GM12878 (cell line): ENCODE results near the gene DDX10. TPM values are rescaled to one million over a fixed set of nuclear protein-coding genes. Genes with fewer than 3 reads are reported as not detected.
A peak's percentile ranks its signal among the peaks of the same experiment; 100 is the strongest.

Experiments used
- ATAC-seq: fragments of 200-7000 bp; cut with Tn5 transposase; 3 replicates; pipeline ENCODE4 v1.9.1; 2020; ENCODE audit warnings: mild to moderate bottlenecking, moderate library complexity
- BruUV-seq: library from RNA; stranded (reverse); fragments of 400-500 nt; replicated peaks from 2 replicates; lab custom pipeline; 2021; lab: Mats Ljungman, UMichigan
- CTCF ChIA-PET: fragments of 300-600 bp; sonication (Branson Sonifier 250); formaldehyde crosslinking; extraction: SDS; loops from one replicate; lab custom pipeline; 2021; ENCODE audit warnings: inconsistent platforms; lab: Yijun Ruan, JAX
- POLR2A ChIA-PET: fragments of 350-600 bp; formaldehyde crosslinking; extraction: SDS; loops from one replicate; lab custom pipeline; 2021; ENCODE audit warnings: inconsistent platforms; lab: Charles Lee
- RAD21 ChIA-PET: fragments of 300-600 bp; sonication (Branson Sonifier 250); formaldehyde crosslinking; loops from one replicate; lab custom pipeline; 2023; ENCODE audit warnings: antibody characterized with exemption; ENCODE audit not compliant: unreplicated experiment; lab: Charles Lee
- SMC1A ChIA-PET: fragments of 300-600 bp; sonication (Branson Sonifier 250); formaldehyde crosslinking; loops from one replicate; lab custom pipeline; 2023; ENCODE audit not compliant: unreplicated experiment, uncharacterized antibody; lab: Charles Lee
- DNase-seq: peaks from one replicate; pipeline ENCODE4 v3.0.0-alpha.2; 2011; ENCODE audit warnings: low read depth, low spot score
- FAIRE-seq: peaks from 3 replicates; lab custom pipeline; 2011; peaks lifted over from hg19 to GRCh38; lab: Jason Lieb, UNC
- H2AFZ ChIP-seq: 2 replicates; pipeline ENCODE4 v1.6.0; 2011; ENCODE audit warnings: low read depth, low read length, control low read depth; ENCODE audit not compliant: control insufficient read depth
- H3K27ac ChIP-seq: 2 replicates; pipeline ENCODE4 v1.5.1; 2011; ENCODE audit warnings: control low read depth; ENCODE audit not compliant: control insufficient read depth, insufficient read depth
- H3K27me3 ChIP-seq, 2 experiments: replicated peaks in 1 of 2; 2 replicates each; pipeline versions ENCODE4 v1.6.0 to v1.6.1; 2011; ENCODE audit warnings: low read length in 1 of 2; ENCODE audit not compliant: control insufficient read depth in 2 of 2, insufficient read depth in 2 of 2
- H3K36me3 ChIP-seq, 2 experiments: 2 replicates each; pipeline ENCODE4 v1.5.1; 2011; ENCODE audit warnings: low read length in 1 of 2; ENCODE audit not compliant: control insufficient read depth in 2 of 2, insufficient read depth in 2 of 2
- H3K4me1 ChIP-seq: 2 replicates; pipeline ENCODE4 v1.6.1; 2011; ENCODE audit warnings: mild to moderate bottlenecking, low read length, moderate library complexity, mixed read lengths; ENCODE audit not compliant: control insufficient read depth, insufficient read depth
- H3K4me2 ChIP-seq: 2 replicates; pipeline ENCODE4 v1.6.0; 2011; ENCODE audit warnings: control low read depth; ENCODE audit not compliant: control insufficient read depth, insufficient read depth
- H3K4me3 ChIP-seq: fragments of 200-600 bp; sonication (generic); 2 replicates; pipeline ENCODE4 v1.5.1; 2016
- H3K79me2 ChIP-seq: 2 replicates; pipeline ENCODE4 v1.6.0; 2011; ENCODE audit warnings: low read length; ENCODE audit not compliant: control insufficient read depth, insufficient read depth
- H3K9ac ChIP-seq: 2 replicates; pipeline ENCODE4 v1.8.0; 2011; ENCODE audit warnings: low read length, control low read depth, mixed read lengths; ENCODE audit not compliant: control insufficient read depth, insufficient read depth
- H3K9me3 ChIP-seq: replicated peaks from 3 replicates; pipeline ENCODE4 v1.5.1; 2011; ENCODE audit warnings: mild to moderate bottlenecking, low read length; ENCODE audit not compliant: control insufficient read depth, insufficient read depth
- H4K20me1 ChIP-seq: 2 replicates; pipeline ENCODE4 v1.6.0; 2011; ENCODE audit not compliant: control insufficient read depth, insufficient read depth
- CEBPB ChIP-seq, 2 experiments: fragments of 150-350 bp in 1 of 2; IDR thresholded peaks; 2 replicates each; pipeline ENCODE4 v1.6.1; 2012 to 2014; ENCODE audit warnings: low read depth in 2 of 2, low read length in 2 of 2, borderline replicate concordance in 1 of 2, inconsistent platforms in 1 of 2
- CREM ChIP-seq: IDR thresholded peaks from 2 replicates; pipeline ENCODE4 v1.6.1; 2014; ENCODE audit warnings: antibody characterized with exemption, low read depth
- MEF2B ChIP-seq: fragments of 450-650 bp; IDR thresholded peaks from 2 replicates; pipeline ENCODE4 v1.6.1; 2018; ENCODE audit warnings: mild to moderate bottlenecking, moderate library complexity; ENCODE audit not compliant: partially characterized antibody, poor library complexity, severe bottlenecking
- RAD21 ChIP-seq: IDR thresholded peaks from 2 replicates; pipeline ENCODE4 v1.6.1; 2011; ENCODE audit warnings: mild to moderate bottlenecking, low read depth, low read length, moderate library complexity; ENCODE audit not compliant: insufficient read depth
- RAD51 ChIP-seq: fragments of 450-650 bp; IDR thresholded peaks from 2 replicates; pipeline ENCODE4 v1.6.1; 2016; ENCODE audit warnings: moderate library complexity, mild to moderate bottlenecking, inconsistent platforms
- WGBS: methylation state at CpG from one replicate; pipeline ENCODE4 v1.1.6; 2016; ENCODE audit warnings: low lambda C conversion rate; ENCODE audit not compliant: insufficient replicate concordance, insufficient coverage; ENCODE audit errors: missing lambda C conversion rate; 5-methylcytosine and 5-hydroxymethylcytosine counted together
- in situ Hi-C: fragments of 300-500 bp; cut with MboI; formaldehyde crosslinking; loops from 9 replicates; pipeline ENCODE4 v1.14.3; 2018; ENCODE audit warnings: mixed read lengths
- intact Hi-C: fragments of 100-400 bp; cut with micrococcal nuclease; formaldehyde crosslinking; loops from one replicate; pipeline ENCODE4 v1.14.2; 2022; ENCODE audit not compliant: unreplicated experiment
- polyA plus RNA-seq, 11 experiments: library from polyadenylated mRNA; depleted of rRNA in 4 of 11; unstranded in 6 of 11; stranded (reverse) in 5 of 11; fragments of >200 nt; fragmentation: Nextera tagmentation in 4 of 11; fragmentation: Illumina TruSeq in 1 of 11; extraction: Ambion mirVana in 4 of 11; extraction: Trizol in 1 of 11; gene quantifications; 1 replicate in 1 of 11; 2 replicates in 10 of 11; pipeline versions ENCODE4 v1.2.1 to v1.2.3, GENCODE V29; 2011 to 2016; ENCODE audit warnings: inconsistent platforms in 2 of 11, missing spikeins in 2 of 11, low read depth in 1 of 11
- total RNA-seq, 4 experiments: library from RNA; depleted of rRNA in 3 of 4; stranded (reverse); fragments of >200 nt in 3 of 4; fragmentation: Illumina TruSeq in 1 of 4; extraction: Trizol in 1 of 4; gene quantifications; 2 replicates each; pipeline versions ENCODE4 v1.2.1 to v1.2.3, GENCODE V29; 2013 to 2021
- TF ChIP-seq, protein P1 (sequence below): IDR thresholded peaks from 2 replicates; pipeline ENCODE4 v1.6.1; 2012; ENCODE audit warnings: low read length, inconsistent platforms
- TF ChIP-seq, protein P2 (sequence below): fragments of 450-650 bp; IDR thresholded peaks from 2 replicates; pipeline ENCODE4 v1.6.1; 2017; ENCODE audit warnings: mild to moderate bottlenecking, low read depth, inconsistent platforms; ENCODE audit not compliant: poor library complexity, severe bottlenecking
- TF ChIP-seq, protein P3 (sequence below): IDR thresholded peaks from 2 replicates; pipeline ENCODE4 v1.6.1; 2011; ENCODE audit warnings: low read depth, low read length, improper control_type of control experiment, borderline replicate concordance

Gene DDX10
- total and polyA plus RNA-seq, 10 of the 15 experiments (the other 5 are each of a cell fraction or from before 2014, with no cell fraction given): 20.9 to 51.5 (median 31.9) TPM

DNA sequence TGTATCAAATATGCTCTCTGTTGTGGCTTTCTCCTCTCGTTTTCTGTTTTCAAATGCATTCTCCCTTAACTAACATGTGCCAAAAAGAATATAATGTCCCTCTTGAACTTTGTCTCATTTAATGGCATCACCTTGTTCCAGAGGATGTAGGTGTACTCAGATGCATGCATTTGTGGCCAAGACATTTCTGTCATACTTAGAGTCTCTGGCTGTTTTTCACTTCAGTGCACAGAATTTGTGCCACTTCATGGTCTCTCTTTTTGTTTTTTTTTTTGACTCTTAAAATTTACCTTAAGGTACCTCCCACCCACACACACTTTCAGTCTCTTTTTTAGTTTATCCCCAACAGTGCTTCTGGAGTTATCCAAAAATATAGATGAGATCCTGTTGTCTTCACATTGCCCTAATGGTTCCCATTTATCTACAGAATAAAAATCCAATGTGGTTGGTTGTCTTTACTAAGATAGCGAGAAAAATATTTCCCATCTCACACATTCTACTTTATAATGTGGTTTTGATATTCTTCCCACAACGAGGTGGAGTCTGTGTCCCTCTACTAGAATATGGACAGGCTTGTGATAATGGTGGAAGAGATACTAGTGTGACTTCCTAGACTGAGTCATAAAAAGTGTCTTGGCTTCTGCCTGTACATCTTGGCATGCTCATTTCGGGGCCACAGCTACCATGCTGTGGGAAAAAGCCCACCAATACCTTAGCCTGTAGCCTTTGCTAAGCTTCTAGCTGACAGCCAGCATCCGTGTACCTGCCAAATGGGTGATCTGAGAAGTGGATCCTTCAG is 125.8 kb downstream of the DDX10 start (continued):
- TF ChIP-seq, protein P1, sequence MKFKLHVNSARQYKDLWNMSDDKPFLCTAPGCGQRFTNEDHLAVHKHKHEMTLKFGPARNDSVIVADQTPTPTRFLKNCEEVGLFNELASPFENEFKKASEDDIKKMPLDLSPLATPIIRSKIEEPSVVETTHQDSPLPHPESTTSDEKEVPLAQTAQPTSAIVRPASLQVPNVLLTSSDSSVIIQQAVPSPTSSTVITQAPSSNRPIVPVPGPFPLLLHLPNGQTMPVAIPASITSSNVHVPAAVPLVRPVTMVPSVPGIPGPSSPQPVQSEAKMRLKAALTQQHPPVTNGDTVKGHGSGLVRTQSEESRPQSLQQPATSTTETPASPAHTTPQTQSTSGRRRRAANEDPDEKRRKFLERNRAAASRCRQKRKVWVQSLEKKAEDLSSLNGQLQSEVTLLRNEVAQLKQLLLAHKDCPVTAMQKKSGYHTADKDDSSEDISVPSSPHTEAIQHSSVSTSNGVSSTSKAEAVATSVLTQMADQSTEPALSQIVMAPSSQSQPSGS: peak; percentile 22; the same call in 1 of the 2 replicates
- TF ChIP-seq, protein P2, sequence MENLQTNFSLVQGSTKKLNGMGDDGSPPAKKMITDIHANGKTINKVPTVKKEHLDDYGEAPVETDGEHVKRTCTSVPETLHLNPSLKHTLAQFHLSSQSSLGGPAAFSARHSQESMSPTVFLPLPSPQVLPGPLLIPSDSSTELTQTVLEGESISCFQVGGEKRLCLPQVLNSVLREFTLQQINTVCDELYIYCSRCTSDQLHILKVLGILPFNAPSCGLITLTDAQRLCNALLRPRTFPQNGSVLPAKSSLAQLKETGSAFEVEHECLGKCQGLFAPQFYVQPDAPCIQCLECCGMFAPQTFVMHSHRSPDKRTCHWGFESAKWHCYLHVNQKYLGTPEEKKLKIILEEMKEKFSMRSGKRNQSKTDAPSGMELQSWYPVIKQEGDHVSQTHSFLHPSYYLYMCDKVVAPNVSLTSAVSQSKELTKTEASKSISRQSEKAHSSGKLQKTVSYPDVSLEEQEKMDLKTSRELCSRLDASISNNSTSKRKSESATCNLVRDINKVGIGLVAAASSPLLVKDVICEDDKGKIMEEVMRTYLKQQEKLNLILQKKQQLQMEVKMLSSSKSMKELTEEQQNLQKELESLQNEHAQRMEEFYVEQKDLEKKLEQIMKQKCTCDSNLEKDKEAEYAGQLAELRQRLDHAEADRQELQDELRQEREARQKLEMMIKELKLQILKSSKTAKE: no peak
- TF ChIP-seq RAD21 (0 out of 2 replicates have a peak, but pooled peaks have one; percentile 2), CEBPB (IDR thresholded peaks at IDR 0.05; ENCODE audit: borderline replicate concordance in 1 of 2, low read depth in 2 of 2, low read length in 2 of 2) (no peak)
- TF ChIP-seq, all 136 proteins: peak for 5

DNA sequence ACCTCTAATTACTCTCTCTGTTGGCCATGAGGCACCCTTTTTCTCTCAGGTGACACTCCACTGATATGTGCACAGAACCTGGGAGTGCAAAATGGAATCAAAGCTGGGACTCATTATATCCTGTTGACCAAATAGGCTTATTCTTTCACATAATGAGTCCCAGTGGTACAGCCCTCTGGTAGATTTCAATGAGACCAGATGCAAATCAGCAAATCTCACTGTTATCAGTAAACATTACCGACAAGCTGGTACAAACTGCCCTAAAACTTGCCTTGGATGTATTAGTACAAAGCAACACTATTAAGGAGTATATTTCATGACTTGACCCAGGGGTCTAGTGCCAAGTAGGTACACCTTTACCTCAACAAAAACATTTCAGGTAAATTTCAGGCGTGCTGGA is 128.3 kb downstream of the DDX10 start:
- 93% methylated on average over 2 of the region's 2 CpGs for WGBS
- Histone ChIP-seq H2AFZ (no peak overlapping the region), H3K27ac (no peak overlapping the region), H3K4me1 (peaks cover 4% of the 10 kb centered on the region; the same call in 1 of the 2 replicates), H3K4me2 (no peak overlapping the region), H3K9ac (no peak overlapping the region), H3K27me3 (no peaks in the 10 kb centered on the region), H3K36me3 (no peaks in the 10 kb centered on the region), H4K20me1 (no peaks in the 10 kb centered on the region), H3K4me3 (no peak overlapping the region), H3K79me2 (peaks cover 4% of the 10 kb centered on the region), H3K9me3 (no peaks in the 10 kb centered on the region)
- BruUV-seq: no TSS peak
- POLR2A ChIA-PET: no interaction called here
- TF ChIP-seq CREM: no peak
- TF ChIP-seq, protein P3, sequence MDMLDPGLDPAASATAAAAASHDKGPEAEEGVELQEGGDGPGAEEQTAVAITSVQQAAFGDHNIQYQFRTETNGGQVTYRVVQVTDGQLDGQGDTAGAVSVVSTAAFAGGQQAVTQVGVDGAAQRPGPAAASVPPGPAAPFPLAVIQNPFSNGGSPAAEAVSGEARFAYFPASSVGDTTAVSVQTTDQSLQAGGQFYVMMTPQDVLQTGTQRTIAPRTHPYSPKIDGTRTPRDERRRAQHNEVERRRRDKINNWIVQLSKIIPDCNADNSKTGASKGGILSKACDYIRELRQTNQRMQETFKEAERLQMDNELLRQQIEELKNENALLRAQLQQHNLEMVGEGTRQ: no peak
- no peak for TF ChIP-seq RAD51
- no peak for TF ChIP-seq MEF2B
- intact Hi-C loops (no loop called here), in situ Hi-C loops (no loop called here)
- no peak for ATAC-seq
- RAD21 ChIA-PET: no interaction called here
- DNase-seq: no peak
- no peak for FAIRE-seq
- CTCF ChIA-PET: interaction anchor here (0.6 to 1.5 kb wide), 2 partner anchors 78 to 881 kb away, joined by 3 to 4 read pairs; no protein-coding TSS in a partner anchor
- SMC1A ChIA-PET: no interaction called here
